Pancreas (tissue), 10 donors: ENCODE results near the gene HTT. TPM values are rescaled to one million over a fixed set of nuclear protein-coding genes. Genes with fewer than 3 reads are reported as not detected.

Source experiments
- ATAC-seq, 4 donors: fragments of 200-7000 bp; cut with Tn5 transposase; one replicate each; pipeline versions ENCODE4 v1.8.0 to v1.9.1; 2020; ENCODE audit warnings: mild to moderate bottlenecking in 4 of 4, moderate library complexity in 4 of 4
- DNase-seq, 6 donors: peaks; one replicate each; pipeline ENCODE4 v3.0.0-alpha.2; 2020
- FAIRE-seq: peaks from 2 replicates; lab custom pipeline; 2012; peaks lifted over from hg19 to GRCh38; lab: Jason Lieb, UNC
- H3K27ac ChIP-seq, 4 donors: fragments of 200-600 bp; sonication (generic); 1 replicate in 3 of 4; 2 replicates in 1 of 4; pipeline versions ENCODE4 v1.5.0 to v1.8.0; 2020
- H3K27me3 ChIP-seq, 4 donors: fragments of 200-600 bp; one replicate each; pipeline ENCODE4 v1.8.0; 2021
- H3K36me3 ChIP-seq, 3 donors: fragments of 200-600 bp; sonication (generic) in 1 of 3; one replicate each; pipeline versions ENCODE4 v1.5.0 to v1.8.0; 2020 to 2021
- H3K4me1 ChIP-seq, 3 donors: fragments of 200-600 bp; one replicate each; pipeline ENCODE4 v1.8.0; 2021
- H3K4me3 ChIP-seq, 4 donors: fragments of 200-600 bp; sonication (generic) in 2 of 4; one replicate each; pipeline versions ENCODE4 v1.5.0 to v1.8.0; 2020 to 2021
- H3K9me3 ChIP-seq, 4 donors: fragments of 200-600 bp; one replicate each; pipeline ENCODE4 v1.8.0; 2021
- CTCF ChIP-seq, 4 donors: fragments of 200-600 bp; sonication (generic) in 3 of 4; IDR thresholded peaks; one replicate each; pipeline versions ENCODE4 v1.5.0 to v1.8.0; 2021; ENCODE audit warnings: antibody characterized with exemption in 4 of 4
- WGBS, 2 donors: extraction: QIAGEN DNeasy Blood & Tissue Kit; methylation state at CpG; one replicate each; pipeline ENCODE4 v1.1.7; 2013; 5-methylcytosine and 5-hydroxymethylcytosine counted together
- intact Hi-C, 3 donors: fragments of 100-400 bp; cut with DNase I; formaldehyde crosslinking; loops; one replicate each; pipeline versions ENCODE4 v1.11.1 to v1.14.2; 2022
- polyA plus RNA-seq, 2 donors: library from polyadenylated mRNA; stranded (reverse); fragments of 200-250 nt; gene quantifications; one replicate each; pipeline ENCODE4 v1.2.3, GENCODE V29; 2013
- total RNA-seq, 6 donors: library from RNA; stranded (reverse); fragmentation: NEBNext Ultra II Directional in 4 of 6; extraction: Animal tissue kit (Norgen Biotek cat#: 25700) in 4 of 6; gene quantifications; one replicate each; pipeline versions ENCODE4 v1.2.1 to v1.2.4, GENCODE V29; 2021 to 2023
- donor health status: healthy with polysubstance abuse.
- donor health status: DM: no; HTN: no; CAD: no; lungs with moderate emphysema.
- donor health status: DM: no; HTN: no; CAD: no.
- donor health status: control.
- donor health status: control.
- donor health status: Bipolar disorder and iron deficiency.
- donor health status: DM: yes; HTN: yes; CAD: no.
- donor health status: DM: no; HTN: no; CAD: no.
- donor health status: DM: no; HTN: no; CAD: no.
- donor health status: DM: yes; HTN: yes; CAD: no.

Gene HTT
- total and polyA plus RNA-seq, 8 donors, result 23.1 to 55.2 (median 42.7) TPM

- DNase-seq (peak in 2 of 6 donors; percentile 28 to 37), ATAC-seq (no peak), FAIRE-seq (no peak)
- H3K27me3 ChIP-seq, result no peaks in the 10 kb centered on the region
- intact Hi-C loops, result no loop called here
- H3K27ac ChIP-seq, result no peak overlapping the region
- H3K4me1 ChIP-seq, result peaks cover 0 to 9% (median 0%) of the 10 kb centered on the region in 3 donors
- peaks cover 0 to 62% (median 32%) of the 10 kb centered on the region in 3 donors for H3K36me3 ChIP-seq
- H3K4me3 ChIP-seq, result no peak overlapping the region
- 82 to 85% methylated on average over 9 of the region's 9 CpGs for WGBS, 2 donors
- TF ChIP-seq CTCF (IDR thresholded peaks at IDR 0.05), result no peak
- H3K9me3 ChIP-seq, result no peaks in the 10 kb centered on the region
Observed at GRCh38 chr4:3231471-3231870, 157.0 kb downstream of the HTT start.

GRCh38 chr4:3232001-3232400, 157.5 kb downstream of the HTT start:
- Histone ChIP-seq H3K4me3 (no peak overlapping the region), H3K4me1 (peaks cover 0 to 9% (median 0%) of the 10 kb centered on the region in 3 donors), H3K27ac (no peak overlapping the region), H3K9me3 (no peaks in the 10 kb centered on the region), H3K36me3 (peaks cover 0 to 62% (median 32%) of the 10 kb centered on the region in 3 donors), H3K27me3 (no peaks in the 10 kb centered on the region)
- FAIRE-seq, result no peak
- no peak for TF ChIP-seq CTCF (IDR thresholded peaks at IDR 0.05)
- intact Hi-C loops, result no loop called here
- peak in 1 of 6 donors; percentile 27 for DNase-seq
- no peak for ATAC-seq
- WGBS, 2 donors, result 91% methylated on average over 16 of the region's 16 CpGs

GRCh38 chr4:3232871-3233271, 158.4 kb downstream of the HTT start:
- peaks cover 0 to 62% (median 32%) of the 10 kb centered on the region in 3 donors for H3K36me3 ChIP-seq
- ATAC-seq (peak in 2 of 4 donors; percentile 5 to 6), DNase-seq (no peak), FAIRE-seq (no peak)
- H3K27me3 ChIP-seq, result no peaks in the 10 kb centered on the region
- TF ChIP-seq CTCF (IDR thresholded peaks at IDR 0.05), result no peak
- H3K4me3 ChIP-seq, result no peak overlapping the region
- H3K9me3 ChIP-seq, result no peaks in the 10 kb centered on the region
- intact Hi-C loops, result no loop called here
- no peak overlapping the region for H3K27ac ChIP-seq
- H3K4me1 ChIP-seq, result peaks cover 0 to 9% (median under 1%) of the 10 kb centered on the region in 3 donors
- 82 to 87% methylated on average over 15 of the region's 15 CpGs for WGBS, 2 donors

GRCh38 chr4:3233391-3234071, 159.1 kb downstream of the HTT start:
- DNase-seq, result peak in 1 of 6 donors; percentile 72
- Histone ChIP-seq H3K9me3 (no peaks in the 10 kb centered on the region), H3K4me1 (peaks cover 0 to 13% (median 7%) of the 10 kb centered on the region in 3 donors), H3K36me3 (peaks cover 0 to 59% (median 32%) of the 10 kb centered on the region in 3 donors), H3K4me3 (no peak overlapping the region), H3K27me3 (no peaks in the 10 kb centered on the region), H3K27ac (no peak overlapping the region)
- TF ChIP-seq CTCF (IDR thresholded peaks at IDR 0.05), result no peak
- WGBS, 2 donors, result 55 to 56% methylated on average over 21 of the region's 21 CpGs
- peak; percentile 29 to 72 (median 58) for ATAC-seq
- FAIRE-seq, result no peak
- intact Hi-C loops, result no loop called here
